GM19397 (cell line): ENCODE data around the gene PRAC2.

Source experiments
- ATAC-seq: cut with Tn5 transposase; IDR thresholded peaks from one replicate; pipeline ENCODE4 v1.9.1; 2021; ENCODE audit warnings: mild to moderate bottlenecking, moderate library complexity; ENCODE audit not compliant: unreplicated experiment

The PRAC2 gene

GRCh38 chr17:48732688-48733629 is 10.0 kb downstream of the PRAC2 start:
- no peak for ATAC-seq

DNA sequence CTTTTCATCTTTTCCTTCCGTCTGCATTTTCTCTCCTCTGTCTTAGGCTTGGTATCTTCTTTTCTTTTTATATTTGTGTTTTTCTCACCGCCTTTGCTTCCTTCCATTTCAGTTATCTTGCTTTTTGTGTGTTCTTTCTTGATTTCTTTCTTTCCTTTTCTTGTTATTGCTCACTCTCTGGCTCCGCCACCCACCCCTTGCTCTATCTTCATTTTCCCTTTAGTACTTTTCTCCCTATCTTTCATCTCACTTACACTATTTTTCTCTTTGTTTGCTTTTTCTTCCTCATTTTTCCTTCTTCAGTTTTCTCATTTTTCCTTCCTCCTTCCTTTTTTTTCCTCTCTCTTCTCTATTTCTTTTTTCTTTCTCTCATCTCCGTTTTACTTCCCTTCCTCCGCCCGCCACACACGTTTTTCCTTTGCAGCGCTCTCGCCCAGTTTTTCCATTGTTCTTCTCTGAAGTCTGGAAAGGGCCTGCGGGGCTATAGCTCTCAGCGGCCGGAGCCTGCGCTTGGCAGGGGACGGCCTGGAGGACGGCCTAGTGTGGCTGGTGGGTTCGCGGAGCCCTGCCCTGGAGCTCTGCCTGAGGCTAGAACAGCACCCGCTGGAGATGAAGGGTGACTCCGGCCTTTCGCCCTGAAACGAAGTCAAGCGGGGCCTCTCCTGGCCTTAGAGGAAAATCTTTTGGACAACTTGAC is 10.8 kb downstream of the PRAC2 start:
- no peak for ATAC-seq

DNA sequence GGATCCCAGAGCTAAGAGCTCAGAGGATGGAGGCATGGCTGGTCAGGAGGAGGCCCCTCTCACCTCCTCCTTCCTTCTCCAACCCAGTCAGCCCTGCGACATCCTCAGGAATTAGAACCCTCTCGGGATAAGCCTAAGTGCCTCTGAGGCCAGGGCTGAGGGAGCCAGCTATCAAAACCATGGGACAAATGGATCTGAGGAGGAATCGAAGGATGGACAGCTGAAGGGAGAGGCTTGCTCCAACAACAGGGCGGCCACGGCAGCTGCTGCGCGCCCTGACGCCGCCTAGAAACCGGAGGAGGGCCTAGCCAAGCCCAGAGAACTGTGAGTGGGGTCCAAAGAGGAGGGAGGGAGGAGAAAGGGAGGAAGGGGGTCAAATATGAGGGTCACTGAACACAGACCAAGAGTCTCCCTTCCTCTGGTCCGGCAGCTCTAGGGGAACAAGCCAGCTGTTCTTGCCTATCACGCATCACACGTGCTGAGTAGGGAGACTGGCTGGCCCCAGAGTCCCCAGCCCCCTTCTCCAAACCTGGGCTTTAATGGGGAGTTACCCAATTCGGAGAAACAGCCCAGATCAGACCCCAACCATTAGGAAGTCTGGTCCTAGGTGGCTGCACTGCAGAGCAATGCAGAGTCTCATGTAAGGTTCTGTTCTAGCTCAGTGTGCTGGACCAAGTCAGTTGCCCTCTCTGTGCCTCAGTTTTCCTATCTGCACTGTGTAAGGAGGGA is 11.5 kb downstream of the PRAC2 start:
- no peak for ATAC-seq

- ATAC-seq = no peak
Observed at GRCh38 chr17:48735062-48735351, 12.0 kb downstream of the PRAC2 start.

- ATAC-seq = no peak
Observed at GRCh38 chr17:48737330-48738043, 14.5 kb downstream of the PRAC2 start.

DNA sequence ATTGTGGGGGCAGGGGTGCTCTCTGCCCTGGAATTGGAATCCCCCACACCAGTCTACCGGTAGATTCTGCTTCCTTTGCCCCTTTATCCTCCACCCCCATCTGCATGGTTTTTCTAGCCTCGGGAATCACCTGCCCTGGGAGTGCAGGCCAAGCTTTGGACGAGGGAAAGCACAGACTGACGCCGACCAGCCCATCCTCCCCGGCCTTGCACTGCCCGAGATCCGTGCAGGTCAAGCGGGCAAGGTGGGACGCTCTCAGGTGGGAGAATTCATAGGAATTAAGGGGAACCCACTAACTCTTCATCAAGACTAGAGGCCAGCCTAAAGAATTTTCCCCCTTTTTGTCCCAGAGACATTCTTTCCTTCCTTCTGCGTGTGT is 15.4 kb downstream of the PRAC2 start:
- no peak for ATAC-seq

GRCh38 chr17:48738803-48739526 is 16.0 kb downstream of the PRAC2 start:
- ATAC-seq = no peak

DNA sequence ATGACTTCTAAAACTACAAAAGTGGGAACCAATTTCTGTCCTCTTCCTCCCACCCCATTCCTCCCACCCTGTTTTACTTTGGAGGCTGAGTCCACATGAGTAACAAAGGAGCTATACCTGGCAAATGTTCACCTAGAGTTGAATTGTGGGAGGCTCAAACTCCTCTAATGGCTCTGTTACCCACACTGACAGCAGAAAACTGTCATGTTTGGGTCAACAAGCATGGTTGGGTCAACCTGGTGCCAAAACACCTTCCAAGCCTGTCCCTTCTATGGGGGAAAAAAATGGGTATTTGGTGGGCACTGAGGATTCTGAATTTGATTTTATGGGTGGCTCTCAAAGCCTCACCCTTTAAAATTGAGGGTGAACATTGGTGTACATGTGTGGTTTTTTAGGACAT is 17.6 kb downstream of the PRAC2 start:
- no peak for ATAC-seq

DNA sequence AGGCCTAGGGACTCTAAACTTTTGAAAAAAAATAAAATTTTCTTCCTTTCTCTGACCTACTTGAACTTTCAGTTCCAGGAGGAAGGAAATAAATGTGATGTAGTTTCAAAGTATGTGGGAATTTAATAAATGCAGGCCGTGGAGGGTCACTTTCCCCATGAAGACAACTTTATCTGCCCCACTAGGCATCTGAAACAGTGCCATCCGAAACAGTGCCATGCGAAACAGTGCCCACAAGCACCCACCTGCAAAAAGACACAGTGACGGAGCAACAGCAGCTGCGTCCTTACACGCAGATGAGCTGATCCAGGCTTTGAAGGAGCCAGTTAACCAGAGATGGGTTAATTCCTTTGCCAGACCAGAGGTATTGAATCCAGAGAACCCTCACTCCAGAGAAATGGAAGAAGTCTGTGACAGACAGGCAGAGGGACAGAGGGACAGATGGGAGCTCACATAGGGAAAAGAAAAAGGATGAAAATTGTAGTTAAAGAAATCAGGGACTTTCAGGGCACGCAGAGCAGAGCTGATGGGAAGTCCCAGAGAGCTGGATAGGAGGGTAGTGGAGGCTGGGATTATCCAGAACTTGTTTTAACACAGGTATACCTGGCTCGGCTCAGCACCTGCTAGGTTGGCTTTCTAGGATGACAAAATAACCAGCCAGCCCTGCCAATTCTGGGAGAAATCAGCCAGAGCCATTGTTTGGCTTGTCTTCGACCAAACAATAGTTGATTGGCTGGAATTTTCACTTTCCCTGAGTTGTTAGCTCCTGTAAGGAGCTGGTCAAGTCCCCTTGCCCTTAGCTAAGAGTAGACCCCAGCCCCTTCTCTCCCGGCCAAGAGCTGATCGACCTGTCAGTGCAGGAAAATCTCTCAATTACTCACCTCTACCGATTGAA is 22.6 kb downstream of the PRAC2 start:
- no peak for ATAC-seq

DNA sequence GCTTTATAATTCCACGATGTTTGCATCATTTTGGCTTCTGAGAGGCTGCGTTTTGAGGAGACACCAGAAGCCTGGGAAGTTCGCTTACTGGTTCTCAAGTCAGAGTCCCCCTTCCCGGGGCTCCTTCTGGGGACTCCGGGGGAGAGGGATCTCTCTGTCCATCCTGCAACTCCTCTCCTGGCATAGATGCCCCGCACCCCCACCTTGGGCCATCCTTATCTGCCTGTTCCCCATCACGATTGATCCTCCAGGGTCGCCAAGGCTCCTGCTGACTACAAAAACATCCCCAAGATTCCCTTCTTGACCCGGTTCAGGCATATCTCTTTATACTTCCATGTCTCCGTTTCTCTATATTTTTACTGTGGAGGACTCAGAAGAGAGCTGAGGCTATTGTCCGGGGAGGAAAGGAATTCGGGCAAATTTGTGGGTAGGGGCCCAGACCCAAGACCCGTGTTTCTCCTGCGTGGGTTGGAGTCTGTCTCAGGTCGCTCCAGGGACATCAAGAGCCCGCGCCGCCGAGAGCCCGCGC is 24.0 kb downstream of the PRAC2 start:
- ATAC-seq = no peak

- ATAC-seq = no peak
Observed at GRCh38 chr17:48747445-48748363, 24.7 kb downstream of the PRAC2 start.

DNA sequence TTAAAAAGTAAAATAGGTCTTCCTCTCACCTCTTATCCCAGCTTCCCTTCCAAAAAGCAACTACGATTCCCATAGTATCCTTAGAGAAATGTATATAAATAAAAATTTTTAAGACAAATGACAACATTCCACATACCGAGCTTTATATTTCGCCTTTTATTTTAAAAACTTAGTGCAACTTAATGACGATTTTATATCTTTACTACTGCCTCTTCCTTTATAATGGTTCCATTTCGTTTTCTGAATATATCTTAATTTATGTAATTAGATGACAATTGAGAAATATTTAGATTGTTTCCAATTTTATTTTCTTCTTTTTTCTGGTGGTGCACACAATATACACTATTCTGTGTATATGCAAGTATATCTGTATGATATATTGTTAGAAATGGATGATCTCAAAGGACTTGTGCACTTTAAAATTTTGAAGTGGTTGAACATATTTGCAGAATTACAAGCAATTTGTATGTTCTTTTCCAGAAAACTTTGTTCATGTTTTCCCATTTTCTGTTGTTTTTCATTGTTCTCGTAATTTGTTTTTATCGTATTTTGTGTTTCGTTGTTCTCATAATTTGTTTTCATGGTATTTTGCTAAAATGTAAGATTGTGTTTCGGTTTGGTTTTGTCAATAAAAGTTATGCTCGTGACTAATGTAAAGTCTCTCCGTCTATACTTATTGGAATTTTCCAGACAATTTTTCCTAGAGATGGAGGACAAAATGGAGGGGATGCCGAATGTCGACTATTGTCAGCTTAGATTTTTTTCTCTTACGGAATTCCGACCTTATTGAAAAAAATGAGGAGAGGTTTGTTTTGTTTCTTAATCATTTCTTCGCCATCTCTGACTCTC is 26.0 kb downstream of the PRAC2 start:
- ATAC-seq = no peak

DNA sequence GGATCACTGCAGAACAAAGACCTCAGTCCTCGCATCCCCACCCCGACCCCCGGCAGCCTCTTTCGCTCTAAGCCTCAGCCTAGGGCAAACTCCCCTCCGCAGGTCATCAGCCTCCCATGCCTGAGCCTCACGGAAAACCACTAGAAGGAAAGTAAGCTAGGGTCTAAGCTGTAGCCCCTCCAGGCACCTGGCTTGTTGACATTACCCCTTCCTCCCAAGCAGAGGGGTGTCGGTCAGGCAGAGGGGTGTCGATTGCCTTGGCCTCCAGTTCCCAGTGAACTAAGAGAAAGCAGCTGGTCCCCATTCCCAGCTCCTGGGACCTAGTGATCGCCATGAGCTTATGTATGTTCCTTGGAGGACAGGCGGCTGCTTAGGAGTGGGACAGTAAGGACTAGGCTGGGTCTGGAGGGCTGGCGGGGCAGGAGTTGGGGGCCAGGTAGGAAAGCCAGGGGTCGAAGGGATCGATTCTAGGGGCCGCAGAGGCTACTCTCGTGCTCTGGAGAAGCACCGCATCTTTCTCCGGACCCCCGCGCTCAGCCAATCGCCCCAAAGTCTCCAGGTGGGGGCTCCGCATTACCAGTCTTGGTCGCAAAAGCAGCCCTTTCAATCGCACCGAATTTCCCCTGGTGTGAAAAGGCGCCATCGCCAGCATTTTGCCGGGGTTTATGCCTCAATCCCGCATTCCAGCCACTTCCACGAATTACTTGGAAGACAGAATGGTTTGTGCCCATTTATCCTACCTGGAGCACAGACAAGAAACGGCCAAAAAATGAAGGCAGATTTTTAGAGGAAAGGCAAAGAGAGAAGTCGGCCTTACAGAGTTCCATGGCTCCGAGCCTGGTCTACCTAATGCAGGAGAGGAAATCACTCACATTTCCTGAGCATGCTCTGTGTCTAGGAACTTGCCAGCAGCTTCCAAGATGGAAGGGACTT is 26.9 kb downstream of the PRAC2 start:
- ATAC-seq = no peak

GRCh38 chr17:48751172-48751571 is 28.2 kb downstream of the PRAC2 start:
- ATAC-seq = no peak

GRCh38 chr17:48751733-48752398 is 28.9 kb downstream of the PRAC2 start:
- ATAC-seq = no peak
